HG03175 (cell line): Measurements from ENCODE around the gene PSMA8.
A peak's percentile ranks its signal among the peaks of the same experiment; 100 is the strongest.
"Not testable (repeated sequence)": the region's sequence is repeated elsewhere in the genome, so short reads cannot be mapped to it uniquely, and the experiment has no call there.

Experiments
- ATAC-seq: cut with Tn5 transposase; IDR thresholded peaks from one replicate; pipeline ENCODE4 v1.9.1; 2021; ENCODE audit warnings: mild to moderate bottlenecking, moderate library complexity; ENCODE audit not compliant: unreplicated experiment

The PSMA8 gene

GRCh38 chr18:26133652-26134051, at the start of gene PSMA8:
TSS of gene PSMA8 (plus strand) at chr18:26133869. CDS start at chr18:26133966, 97 bp downstream.
- ATAC-seq: peak; percentile 73

- ATAC-seq: no peak
Measured at GRCh38 chr18:26085056-26085455, 48.6 kb upstream of the PSMA8 start.

- no peak for ATAC-seq
Measured at GRCh38 chr18:26086959-26087358, 46.7 kb upstream of the PSMA8 start.

GRCh38 chr18:26088487-26088886, 45.2 kb upstream of the PSMA8 start:
- no peak for ATAC-seq

- ATAC-seq: peak; percentile 3
Measured at GRCh38 chr18:26089293-26090129, 44.2 kb upstream of the PSMA8 start.

- ATAC-seq: peak; percentile 86
Measured at GRCh38 chr18:26090130-26091046, 43.3 kb upstream of the PSMA8 start, which contains the start of gene SS18. TSS of gene SS18 (minus strand) at chr18:26090613. CDS start at chr18:26090569, 44 bp downstream.

- ATAC-seq: peak; percentile 52
Measured at GRCh38 chr18:26091047-26091630, 42.5 kb upstream of the PSMA8 start.

- no peak for ATAC-seq
Measured at GRCh38 chr18:26096852-26097251, 36.8 kb upstream of the PSMA8 start.

GRCh38 chr18:26097563-26097962, 36.1 kb upstream of the PSMA8 start:
- no peak for ATAC-seq

- no peak for ATAC-seq
Measured at GRCh38 chr18:26103579-26103978, 30.1 kb upstream of the PSMA8 start.

- ATAC-seq: no peak
Measured at GRCh38 chr18:26104035-26104434, 29.6 kb upstream of the PSMA8 start.

GRCh38 chr18:26119246-26119645, 14.4 kb upstream of the PSMA8 start:
- no peak for ATAC-seq

GRCh38 chr18:26121476-26121875, 12.2 kb upstream of the PSMA8 start:
- ATAC-seq: no peak

GRCh38 chr18:26121994-26122393, 11.7 kb upstream of the PSMA8 start:
- not testable (repeated sequence) for ATAC-seq

GRCh38 chr18:26127786-26128185, 5.9 kb upstream of the PSMA8 start:
- no peak for ATAC-seq

- ATAC-seq: not testable (repeated sequence)
Measured at GRCh38 chr18:26128192-26128591, 5.5 kb upstream of the PSMA8 start.

- ATAC-seq: peak; percentile 17
Measured at GRCh38 chr18:26134107-26134506, 438 bp downstream of the PSMA8 start.

GRCh38 chr18:26135548-26135947, 1.9 kb downstream of the PSMA8 start:
- ATAC-seq: no peak

- no peak for ATAC-seq
Measured at GRCh38 chr18:26157326-26157725, 23.7 kb downstream of the PSMA8 start.

GRCh38 chr18:26159353-26159752, 25.7 kb downstream of the PSMA8 start:
- ATAC-seq: no peak

GRCh38 chr18:26164571-26164970, 30.9 kb downstream of the PSMA8 start:
- ATAC-seq: no peak
